Endothelial cell of umbilical vein (primary cell): Measurements from ENCODE around the gene LCLAT1. TPM values are rescaled to one million over a fixed set of nuclear protein-coding genes. Genes with fewer than 3 reads are reported as not detected.

Source experiments
- BruUV-seq: library from RNA; stranded (reverse); fragments of 400-500 nt; replicated peaks from 2 replicates; lab custom pipeline; 2021; lab: Mats Ljungman, UMichigan
- CTCF ChIA-PET: fragments of 300-600, 350-600 bp; sonication (Branson Sonifier 250); formaldehyde crosslinking; loops from one replicate; lab custom pipeline; 2021; ENCODE audit warnings: antibody characterized with exemption, inconsistent platforms; lab: Charles Lee
- POLR2A ChIA-PET: fragments of 300-600, 350-600 bp; sonication (Branson Sonifier 250); formaldehyde crosslinking; loops from one replicate; lab custom pipeline; 2021; ENCODE audit warnings: antibody characterized with exemption, inconsistent platforms; lab: Charles Lee
- DNase-seq: peaks from one replicate; pipeline ENCODE4 v3.0.0-alpha.2; 2011; ENCODE audit warnings: low read depth, low spot score
- FAIRE-seq: peaks from 2 replicates; lab custom pipeline; 2011; peaks lifted over from hg19 to GRCh38; lab: Jason Lieb, UNC
- H2AFZ ChIP-seq: 2 replicates; pipeline ENCODE4 v1.6.0; 2012; ENCODE audit warnings: low read depth, low read length, control low read depth, inconsistent platforms
- H3K27ac ChIP-seq: 2 replicates; pipeline ENCODE4 v1.5.1; 2011; ENCODE audit warnings: low read depth, mild to moderate bottlenecking, control low read depth, low read length, moderate library complexity; ENCODE audit not compliant: insufficient read depth
- H3K27me3 ChIP-seq, 2 experiments: 2 replicates each; pipeline versions ENCODE4 v1.6.0 to v1.6.1; 2011; ENCODE audit warnings: low read length in 2 of 2, mixed read lengths in 1 of 2; ENCODE audit not compliant: control insufficient read depth in 2 of 2, insufficient read depth in 2 of 2
- H3K36me3 ChIP-seq, 2 experiments: 2 replicates in 1 of 2; 3 replicates in 1 of 2; pipeline ENCODE4 v1.5.1; 2011; ENCODE audit warnings: low read length in 2 of 2, mild to moderate bottlenecking in 1 of 2, moderate library complexity in 1 of 2; ENCODE audit not compliant: control insufficient read depth in 2 of 2, insufficient read depth in 2 of 2; ENCODE audit errors: extremely low read depth in 1 of 2
- H3K4me1 ChIP-seq: 3 replicates; pipeline ENCODE4 v1.5.1; 2011; ENCODE audit warnings: mild to moderate bottlenecking, low read length; ENCODE audit not compliant: control insufficient read depth, insufficient read depth; ENCODE audit errors: extremely low read depth
- H3K4me2 ChIP-seq: 2 replicates; pipeline ENCODE4 v1.6.1; 2011; ENCODE audit warnings: low read length, control low read depth, mixed read lengths; ENCODE audit not compliant: insufficient read depth
- H3K4me3 ChIP-seq, 3 experiments: fragments of 200-600 bp in 1 of 3; sonication (generic), shearing (Covaris generic) in 1 of 3; replicated peaks in 1 of 3; 2 replicates each; pipeline ENCODE4 v1.5.1; 2011 to 2016; ENCODE audit warnings: control low read depth in 3 of 3, low read length in 3 of 3, mild to moderate bottlenecking in 2 of 3, inconsistent platforms in 1 of 3, low read depth in 1 of 3, moderate library complexity in 1 of 3; ENCODE audit not compliant: insufficient read depth in 1 of 3
- H3K79me2 ChIP-seq: 2 replicates; pipeline ENCODE4 v1.6.0; 2012; ENCODE audit warnings: low read length, inconsistent platforms; ENCODE audit not compliant: control insufficient read depth, insufficient read depth
- H3K9ac ChIP-seq: replicated peaks from 2 replicates; pipeline ENCODE3; 2011; ENCODE audit warnings: low read length, control low read depth; ENCODE audit not compliant: insufficient read depth; ENCODE audit errors: extremely low read depth
- H3K9me1 ChIP-seq: replicated peaks from 3 replicates; pipeline ENCODE4 v1.6.0; 2011; ENCODE audit warnings: mild to moderate bottlenecking, low read length; ENCODE audit not compliant: control insufficient read depth, insufficient read depth; ENCODE audit errors: extremely low read depth
- H3K9me3 ChIP-seq: replicated peaks from 2 replicates; pipeline ENCODE4 v1.5.1; 2012; ENCODE audit warnings: low read length, inconsistent platforms; ENCODE audit not compliant: control insufficient read depth, insufficient read depth
- H4K20me1 ChIP-seq: replicated peaks from 2 replicates; pipeline ENCODE3; 2011; ENCODE audit warnings: mild to moderate bottlenecking, low read length; ENCODE audit not compliant: control insufficient read depth, insufficient read depth; ENCODE audit errors: extremely low read depth
- CTCF ChIP-seq, 2 donors: IDR thresholded peaks; 1 replicate in 1 of 2; 2 replicates in 1 of 2; pipeline ENCODE4 v1.5.1; 2011; ENCODE audit warnings: low read length in 2 of 2, mild to moderate bottlenecking in 2 of 2, moderate library complexity in 2 of 2, control low read depth in 1 of 2, inconsistent platforms in 1 of 2, low read depth in 1 of 2; ENCODE audit not compliant: insufficient read depth in 1 of 2; ENCODE audit errors: extremely low read depth in 1 of 2
- EZH2 ChIP-seq: IDR thresholded peaks from 2 replicates; pipeline ENCODE4 v1.6.1; 2012; ENCODE audit warnings: borderline replicate concordance, low read depth, mild to moderate bottlenecking, moderate library complexity, low read length, inconsistent platforms; ENCODE audit not compliant: severe bottlenecking
- GATA2 ChIP-seq: IDR thresholded peaks from 2 replicates; pipeline ENCODE4 v1.7.0; 2011; ENCODE audit warnings: low read depth, mild to moderate bottlenecking, moderate library complexity, mixed read lengths, low read length; ENCODE audit not compliant: insufficient read length, insufficient read depth
- JUN ChIP-seq: IDR thresholded peaks from 2 replicates; pipeline ENCODE4 v1.6.1; 2011; ENCODE audit warnings: borderline replicate concordance, low read depth; ENCODE audit not compliant: insufficient read length, insufficient read depth
- MAX ChIP-seq: IDR thresholded peaks from 2 replicates; pipeline ENCODE4 v1.6.1; 2011; ENCODE audit not compliant: insufficient read depth, insufficient read length
- MYC ChIP-seq: IDR thresholded peaks from one replicate; pipeline ENCODE4 v1.6.1; 2011; ENCODE audit warnings: mild to moderate bottlenecking, low read depth, low read length
- POLR2A ChIP-seq: IDR thresholded peaks from 2 replicates; pipeline ENCODE4 v1.6.1; 2012; ENCODE audit warnings: low read depth, mild to moderate bottlenecking, control low read depth, low read length
- POLR2AphosphoS5 ChIP-seq: IDR thresholded peaks from 2 replicates; pipeline ENCODE4 v1.6.1; 2012; ENCODE audit warnings: low read depth, mild to moderate bottlenecking, control low read depth, low read length, moderate library complexity; ENCODE audit not compliant: insufficient read depth
- dilution Hi-C: fragments of 300-500 bp; cut with MboI; formaldehyde crosslinking; loops from one replicate; pipeline ENCODE4 v1.15.0; 2019; ENCODE audit warnings: low sequenced_read_pairs; ENCODE audit not compliant: extremely low pct_ligation_motif_present
- intact Hi-C: fragments of 100-400 bp; cut with micrococcal nuclease; formaldehyde crosslinking; loops from one replicate; pipeline ENCODE4 v1.10.0; 2022
- polyA plus RNA-seq, 4 experiments: library from polyadenylated mRNA; depleted of rRNA in 3 of 4; stranded (reverse) in 3 of 4; unstranded in 1 of 4; fragments of >200 nt; gene quantifications; 2 replicates each; pipeline versions ENCODE4 v1.2.1 to v1.2.3, GENCODE V29; 2011 to 2012; ENCODE audit warnings: missing spikeins in 1 of 4
- total RNA-seq: library from RNA; stranded (reverse); gene quantifications from 2 replicates; pipeline ENCODE4 v1.2.3, GENCODE V29; 2021

The LCLAT1 gene
- total and polyA plus RNA-seq, 2 donors (not counting 3 experiments of a cell fraction or from before 2014, with no cell fraction given): 6.1 to 20.8 TPM

GRCh38 chr2:30541680-30542079 is 94.6 kb downstream of the LCLAT1 start:
- H2AFZ ChIP-seq: no peak overlapping the region
- dilution Hi-C loops: no loop called here
- DNase-seq (no peak), FAIRE-seq (no peak)
- no peak for TF ChIP-seq MAX
- TF ChIP-seq GATA2: no peak
- TF ChIP-seq JUN: no peak
- no peak for TF ChIP-seq CTCF (IDR thresholded peaks at IDR 0.05; ENCODE audit: extremely low read depth in 1 of 2, insufficient read depth in 1 of 2, low read depth in 1 of 2, low read length in 2 of 2)
- no peak for TF ChIP-seq EZH2
- TF ChIP-seq POLR2A: no peak
- TF ChIP-seq MYC: no peak
- no peak for TF ChIP-seq POLR2AphosphoS5
- no peak overlapping the region for H3K27ac ChIP-seq
- H3K4me2 ChIP-seq: no peak overlapping the region
- no TSS peak for BruUV-seq
- H3K9me1 ChIP-seq: no peaks in the 10 kb centered on the region
- intact Hi-C loops: no loop called here
- no peaks in the 10 kb centered on the region for H3K36me3 ChIP-seq
- CTCF ChIA-PET: interaction anchor here (1.4 kb wide), 1 partner anchor 13 kb away, joined by 4 read pairs; no protein-coding TSS in a partner anchor
- POLR2A ChIA-PET: no interaction called here
- H3K79me2 ChIP-seq: no peaks in the 10 kb centered on the region
- H3K4me3 ChIP-seq: no peak overlapping the region
- no peaks in the 10 kb centered on the region for H4K20me1 ChIP-seq
- H3K9ac ChIP-seq: no peak overlapping the region
- H3K4me1 ChIP-seq: no peaks in the 10 kb centered on the region
- no peaks in the 10 kb centered on the region for H3K9me3 ChIP-seq
- no peaks in the 10 kb centered on the region for H3K27me3 ChIP-seq
